ENCODE results near the gene UBE2H.

Gene UBE2H

GRCh38 chr7:129958643-129959470, 6.1 kb upstream of the UBE2H start:
- Mint-ChIP-seq H3K4me3 (no peak overlapping the region), H3K4me1 (ENCODE audit: low read depth) (no peaks in the 10 kb centered on the region), H3K36me3 (ENCODE audit: low read depth) (no peaks in the 10 kb centered on the region), H3K27me3 (no peaks in the 10 kb centered on the region), H3K9me3 (no peaks in the 10 kb centered on the region), H3K27ac (no peak overlapping the region)
- DNase-seq = no peak

GRCh38 chr7:129955993-129956543, 3.3 kb upstream of the UBE2H start:
- no peak for DNase-seq
- H3K4me1 Mint-ChIP-seq (ENCODE audit: low read depth) = peaks cover 13% of the 10 kb centered on the region
- no peaks in the 10 kb centered on the region for H3K27me3 Mint-ChIP-seq
- no peaks in the 10 kb centered on the region for H3K9me3 Mint-ChIP-seq
- H3K4me3 Mint-ChIP-seq = no peak overlapping the region
- peaks cover 7% of the 10 kb centered on the region for H3K36me3 Mint-ChIP-seq (ENCODE audit: low read depth)
- H3K27ac Mint-ChIP-seq = no peak overlapping the region

- Mint-ChIP-seq H3K4me3 (no peak overlapping the region), H3K4me1 (ENCODE audit: low read depth) (peaks cover 19% of the 10 kb centered on the region), H3K27ac (peak overlapping the region; percentile 94), H3K36me3 (ENCODE audit: low read depth) (peaks cover 7% of the 10 kb centered on the region), H3K9me3 (no peaks in the 10 kb centered on the region), H3K27me3 (no peaks in the 10 kb centered on the region)
- DNase-seq = no peak
These were observed 591 bp downstream of the UBE2H start for GRCh38 chr7:129952086-129952652.

- H3K27ac Mint-ChIP-seq = peak overlapping the region; percentile 94
- H3K27me3 Mint-ChIP-seq = no peaks in the 10 kb centered on the region
- H3K9me3 Mint-ChIP-seq = no peaks in the 10 kb centered on the region
- H3K4me1 Mint-ChIP-seq (ENCODE audit: low read depth) = peaks cover 25% of the 10 kb centered on the region
- H3K36me3 Mint-ChIP-seq (ENCODE audit: low read depth) = peaks cover 9% of the 10 kb centered on the region
- H3K4me3 Mint-ChIP-seq = no peak overlapping the region
- peak; percentile 31 for DNase-seq
These were observed 1.3 kb downstream of the UBE2H start for GRCh38 chr7:129951226-129952085.

- H3K27me3 Mint-ChIP-seq = no peaks in the 10 kb centered on the region
- H3K27ac Mint-ChIP-seq = no peak overlapping the region
- no peak for DNase-seq
- H3K4me1 Mint-ChIP-seq (ENCODE audit: low read depth) = peaks cover 26% of the 10 kb centered on the region
- peaks cover 9% of the 10 kb centered on the region for H3K36me3 Mint-ChIP-seq (ENCODE audit: low read depth)
- no peaks in the 10 kb centered on the region for H3K9me3 Mint-ChIP-seq
- no peak overlapping the region for H3K4me3 Mint-ChIP-seq
These were observed 1.9 kb downstream of the UBE2H start for GRCh38 chr7:129950933-129951225.

- Mint-ChIP-seq H3K4me3 (no peak overlapping the region), H3K36me3 (ENCODE audit: low read depth) (peaks cover 9% of the 10 kb centered on the region), H3K27ac (no peak overlapping the region), H3K4me1 (ENCODE audit: low read depth) (peaks cover 26% of the 10 kb centered on the region), H3K9me3 (no peaks in the 10 kb centered on the region), H3K27me3 (no peaks in the 10 kb centered on the region)
- no peak for DNase-seq
These were observed 2.4 kb downstream of the UBE2H start for GRCh38 chr7:129950191-129950932.

GRCh38 chr7:129949292-129950133, 3.2 kb downstream of the UBE2H start:
- Mint-ChIP-seq H3K4me3 (no peak overlapping the region), H3K4me1 (ENCODE audit: low read depth) (peaks cover 33% of the 10 kb centered on the region), H3K27ac (no peak overlapping the region), H3K36me3 (ENCODE audit: low read depth) (peaks cover 17% of the 10 kb centered on the region), H3K9me3 (no peaks in the 10 kb centered on the region), H3K27me3 (no peaks in the 10 kb centered on the region)
- peak; percentile 43 for DNase-seq

- H3K4me1 Mint-ChIP-seq (ENCODE audit: low read depth) = peaks cover 33% of the 10 kb centered on the region
- H3K27ac Mint-ChIP-seq = no peak overlapping the region
- no peaks in the 10 kb centered on the region for H3K9me3 Mint-ChIP-seq
- H3K36me3 Mint-ChIP-seq (ENCODE audit: low read depth) = peaks cover 17% of the 10 kb centered on the region
- H3K4me3 Mint-ChIP-seq = no peak overlapping the region
- DNase-seq = peak; percentile 77
- no peaks in the 10 kb centered on the region for H3K27me3 Mint-ChIP-seq
These were observed 3.9 kb downstream of the UBE2H start for GRCh38 chr7:129948877-129949291.

- no peak overlapping the region for H3K4me3 Mint-ChIP-seq
These were observed 4.4 kb downstream of the UBE2H start for GRCh38 chr7:129948338-129948737.

GRCh38 chr7:129947701-129948100, 5.1 kb downstream of the UBE2H start:
- Mint-ChIP-seq H3K4me1 (ENCODE audit: low read depth) (peaks cover 27% of the 10 kb centered on the region), H3K4me3 (no peak overlapping the region), H3K27ac (peak overlapping the region; percentile 29), H3K9me3 (no peaks in the 10 kb centered on the region), H3K36me3 (ENCODE audit: low read depth) (peaks cover 19% of the 10 kb centered on the region), H3K27me3 (no peaks in the 10 kb centered on the region)
- DNase-seq = no peak

More at GRCh38 chr7:129948338-129948737, 4.4 kb downstream of the UBE2H start:
- Mint-ChIP-seq H3K36me3 (ENCODE audit: low read depth) (peaks cover 19% of the 10 kb centered on the region), H3K27me3 (no peaks in the 10 kb centered on the region), H3K27ac (no peak overlapping the region), H3K9me3 (no peaks in the 10 kb centered on the region), H3K4me1 (ENCODE audit: low read depth) (peaks cover 33% of the 10 kb centered on the region)
- DNase-seq = no peak

- peaks cover 29% of the 10 kb centered on the region for H3K4me1 Mint-ChIP-seq (ENCODE audit: low read depth)
- H3K27ac Mint-ChIP-seq = peak overlapping the region; percentile 26
- no peaks in the 10 kb centered on the region for H3K27me3 Mint-ChIP-seq
- no peak overlapping the region for H3K4me3 Mint-ChIP-seq
- no peak for DNase-seq
- H3K36me3 Mint-ChIP-seq (ENCODE audit: low read depth) = peaks cover 20% of the 10 kb centered on the region
- no peaks in the 10 kb centered on the region for H3K9me3 Mint-ChIP-seq
These were observed 5.7 kb downstream of the UBE2H start for GRCh38 chr7:129947049-129947448.

- Mint-ChIP-seq H3K9me3 (no peaks in the 10 kb centered on the region), H3K4me1 (ENCODE audit: low read depth) (peaks cover 23% of the 10 kb centered on the region), H3K4me3 (no peak overlapping the region), H3K27ac (no peak overlapping the region), H3K36me3 (ENCODE audit: low read depth) (peaks cover 16% of the 10 kb centered on the region), H3K27me3 (no peaks in the 10 kb centered on the region)
- no peak for DNase-seq
These were observed 6.5 kb downstream of the UBE2H start for GRCh38 chr7:129946282-129946681.

GRCh38 chr7:129943352-129943751, 9.4 kb downstream of the UBE2H start:
- Mint-ChIP-seq H3K36me3 (ENCODE audit: low read depth) (peaks cover 18% of the 10 kb centered on the region), H3K4me3 (no peak overlapping the region), H3K4me1 (ENCODE audit: low read depth) (peaks cover 32% of the 10 kb centered on the region), H3K9me3 (no peaks in the 10 kb centered on the region), H3K27me3 (no peaks in the 10 kb centered on the region), H3K27ac (no peak overlapping the region)
- DNase-seq = no peak
